Measurements from ENCODE around the gene CFL1.

The CFL1 gene

GRCh38 chr11:65861165-65861505 is 3.2 kb upstream of the CFL1 start:
- Histone ChIP-seq H3K9ac (ENCODE audit: low read length in 2 of 2) (peak overlapping the region; percentile 85 to 98), H3K9me3 (ENCODE audit: control insufficient read depth in 2 of 2, low read length in 2 of 2) (no peaks in the 10 kb centered on the region), H3K27ac (ENCODE audit: low read length) (peak overlapping the region; percentile 100), H3K4me1 (ENCODE audit: control insufficient read depth, insufficient read depth, low read length) (peaks cover 55% of the 10 kb centered on the region), H3K4me3 (ENCODE audit: low read length in 2 of 2) (peak overlapping the region; percentile 87 to 98), H3K36me3 (ENCODE audit: control insufficient read depth in 2 of 2, insufficient read depth in 2 of 2, low read length in 2 of 2) (peaks cover 25 to 40% of the 10 kb centered on the region in 2 donors), H3K27me3 (ENCODE audit: control insufficient read depth in 1 of 2, insufficient read depth in 2 of 2, low read length in 2 of 2) (no peaks in the 10 kb centered on the region)

DNA sequence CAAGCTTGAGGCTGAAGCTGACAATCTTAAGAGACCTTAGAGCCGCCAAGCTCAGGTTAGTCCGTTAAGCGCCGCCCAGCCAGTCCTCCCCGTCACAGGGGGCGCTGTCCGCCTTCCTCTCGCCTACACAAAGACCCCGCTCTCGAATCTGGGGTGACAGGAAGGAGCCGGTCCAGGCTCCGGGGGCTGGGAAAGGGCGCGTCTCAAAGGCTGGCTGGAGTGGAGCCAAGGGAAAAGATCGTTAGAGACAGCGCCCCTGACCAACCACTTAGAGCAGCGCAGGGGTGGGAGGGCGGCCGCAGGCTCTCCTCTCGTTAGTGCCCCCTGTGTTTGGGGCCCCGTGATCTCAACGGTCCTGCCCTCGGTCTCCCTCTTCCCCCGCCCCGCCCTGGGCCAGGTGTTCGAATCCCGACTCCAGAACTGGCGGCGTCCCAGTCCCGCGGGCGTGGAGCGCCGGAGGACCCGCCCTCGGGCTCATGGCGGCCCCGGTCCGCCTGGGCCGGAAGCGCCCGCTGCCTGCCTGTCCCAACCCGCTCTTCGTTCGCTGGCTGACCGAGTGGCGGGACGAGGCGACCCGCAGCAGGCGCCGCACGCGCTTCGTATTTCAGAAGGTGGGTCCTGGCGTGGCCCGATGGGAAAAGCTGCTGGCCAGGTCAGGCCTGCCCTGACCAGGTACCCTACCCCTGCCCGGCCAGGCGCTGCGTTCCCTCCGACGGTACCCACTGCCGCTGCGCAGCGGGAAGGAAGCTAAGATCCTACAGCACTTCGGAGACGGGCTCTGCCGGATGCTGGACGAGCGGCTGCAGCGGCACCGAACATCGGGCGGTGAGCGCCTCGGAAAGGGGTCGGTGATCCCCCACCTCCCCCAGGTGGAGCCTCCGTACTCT is 2.5 kb upstream of the CFL1 start, which contains the start of gene MUS81:
Gene MUS81, plus strand, starts transcription at position 156 of the 887 bp plus-strand sequence. Its CDS starts 321 bp downstream, at position 477.
- peak within 1 kb of the TSS; percentile 100 for H3K27ac ChIP-seq (ENCODE audit: low read length)
- H3K4me3 ChIP-seq (ENCODE audit: low read length in 2 of 2) = peak within 1 kb of the TSS; percentile 91 to 98
- H3K4me1 ChIP-seq (ENCODE audit: control insufficient read depth, insufficient read depth, low read length) = peaks cover 61% of the 10 kb centered on the region
- peaks cover 30 to 40% of the 10 kb centered on the region in 2 donors for H3K36me3 ChIP-seq (ENCODE audit: control insufficient read depth in 2 of 2, insufficient read depth in 2 of 2, low read length in 2 of 2)
- peak within 1 kb of the TSS; percentile 90 to 100 for H3K9ac ChIP-seq (ENCODE audit: low read length in 2 of 2)
- no peaks in the 10 kb centered on the region for H3K27me3 ChIP-seq (ENCODE audit: control insufficient read depth in 1 of 2, insufficient read depth in 2 of 2, low read length in 2 of 2)
- H3K9me3 ChIP-seq (ENCODE audit: control insufficient read depth in 2 of 2, low read length in 2 of 2) = no peaks in the 10 kb centered on the region

GRCh38 chr11:65859812-65860277 is 1.9 kb upstream of the CFL1 start:
- Histone ChIP-seq H3K9me3 (ENCODE audit: control insufficient read depth in 2 of 2, low read length in 2 of 2) (no peaks in the 10 kb centered on the region), H3K27ac (ENCODE audit: low read length) (peak overlapping the region; percentile 100), H3K4me3 (ENCODE audit: low read length in 2 of 2) (peak overlapping the region; percentile 87 to 98), H3K27me3 (ENCODE audit: control insufficient read depth in 1 of 2, insufficient read depth in 2 of 2, low read length in 2 of 2) (no peaks in the 10 kb centered on the region), H3K9ac (ENCODE audit: low read length in 2 of 2) (peak overlapping the region; percentile 85 to 98), H3K4me1 (ENCODE audit: control insufficient read depth, insufficient read depth, low read length) (peaks cover 66% of the 10 kb centered on the region), H3K36me3 (ENCODE audit: control insufficient read depth in 2 of 2, insufficient read depth in 2 of 2, low read length in 2 of 2) (peaks cover 29 to 40% of the 10 kb centered on the region in 2 donors)

DNA sequence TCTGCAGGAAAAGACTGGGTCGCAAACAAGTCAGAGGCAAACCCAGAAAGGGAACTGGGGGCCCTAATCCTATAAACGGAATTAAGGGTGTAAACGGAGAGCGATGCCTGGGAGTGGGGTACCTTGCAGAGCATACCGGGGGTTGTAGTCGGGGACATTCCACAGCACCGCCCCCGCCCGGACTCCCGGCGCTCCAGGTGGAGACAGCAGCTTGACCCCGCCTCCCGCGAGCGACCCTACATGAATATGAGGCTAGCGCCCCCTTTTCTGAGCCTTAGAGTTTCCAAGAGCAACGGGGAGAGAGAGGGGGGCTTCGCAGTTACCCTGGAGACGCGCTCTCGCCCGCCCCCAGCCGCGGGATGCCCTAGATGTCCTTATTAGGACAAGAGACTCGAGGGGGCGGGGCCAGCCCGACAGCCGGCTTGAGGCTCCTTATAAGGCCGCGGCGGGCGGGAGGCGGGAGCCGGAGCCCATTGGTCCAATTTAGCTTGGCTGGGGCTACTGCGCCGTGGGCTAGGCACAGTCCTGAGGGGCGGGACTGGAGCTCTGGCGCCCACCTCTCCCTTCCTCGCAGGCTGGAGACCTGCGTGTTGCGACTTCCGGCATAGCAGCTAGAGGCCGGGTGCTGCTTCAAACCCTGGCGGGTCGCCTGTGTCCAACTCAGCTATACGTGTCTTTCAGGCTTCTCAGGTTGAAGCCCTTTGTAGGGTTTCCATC is 1.3 kb upstream of the CFL1 start:
- peak overlapping the region; percentile 90 to 100 for H3K9ac ChIP-seq (ENCODE audit: low read length in 2 of 2)
- peak overlapping the region; percentile 91 to 98 for H3K4me3 ChIP-seq (ENCODE audit: low read length in 2 of 2)
- H3K27ac ChIP-seq (ENCODE audit: low read length) = peak overlapping the region; percentile 100
- H3K4me1 ChIP-seq (ENCODE audit: control insufficient read depth, insufficient read depth, low read length) = peaks cover 68% of the 10 kb centered on the region
- H3K9me3 ChIP-seq (ENCODE audit: control insufficient read depth in 2 of 2, low read length in 2 of 2) = no peaks in the 10 kb centered on the region
- peaks cover 31 to 39% of the 10 kb centered on the region in 2 donors for H3K36me3 ChIP-seq (ENCODE audit: control insufficient read depth in 2 of 2, insufficient read depth in 2 of 2, low read length in 2 of 2)
- H3K27me3 ChIP-seq (ENCODE audit: control insufficient read depth in 1 of 2, insufficient read depth in 2 of 2, low read length in 2 of 2) = no peaks in the 10 kb centered on the region

- H3K27ac ChIP-seq (ENCODE audit: low read length) = peak overlapping the region; percentile 100
- H3K36me3 ChIP-seq (ENCODE audit: control insufficient read depth in 2 of 2, insufficient read depth in 2 of 2, low read length in 2 of 2) = peaks cover 32 to 39% of the 10 kb centered on the region in 2 donors
- peak overlapping the region; percentile 90 to 100 for H3K9ac ChIP-seq (ENCODE audit: low read length in 2 of 2)
- H3K27me3 ChIP-seq (ENCODE audit: control insufficient read depth in 1 of 2, insufficient read depth in 2 of 2, low read length in 2 of 2) = no peaks in the 10 kb centered on the region
- peaks cover 65% of the 10 kb centered on the region for H3K4me1 ChIP-seq (ENCODE audit: control insufficient read depth, insufficient read depth, low read length)
- H3K9me3 ChIP-seq (ENCODE audit: control insufficient read depth in 2 of 2, low read length in 2 of 2) = no peaks in the 10 kb centered on the region
- peak overlapping the region; percentile 91 to 98 for H3K4me3 ChIP-seq (ENCODE audit: low read length in 2 of 2)
These were observed 704 bp upstream of the CFL1 start for GRCh38 chr11:65858681-65859087.

DNA sequence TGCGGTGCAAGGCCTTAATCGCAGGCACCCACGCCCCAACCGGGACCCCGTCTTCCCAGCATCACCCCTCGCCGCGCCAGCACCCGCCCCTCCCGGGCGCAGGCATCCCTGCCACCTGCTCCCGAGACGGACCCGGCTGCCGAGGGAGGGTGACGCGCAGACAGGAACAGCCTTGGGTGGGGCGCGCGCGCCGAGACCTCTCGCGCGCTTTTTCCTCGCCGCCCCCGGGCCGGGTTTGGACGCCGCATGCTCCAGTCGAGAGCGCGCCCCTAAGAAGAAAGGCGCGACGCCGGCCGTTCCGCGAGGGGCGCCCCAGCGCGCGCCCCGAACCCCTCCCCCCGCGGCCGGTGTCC is 504 bp downstream of the CFL1 start:
- H3K27ac ChIP-seq (ENCODE audit: low read length) = peak overlapping the region; percentile 100
- H3K4me1 ChIP-seq (ENCODE audit: control insufficient read depth, insufficient read depth, low read length) = peaks cover 61% of the 10 kb centered on the region
- peak overlapping the region; percentile 86 to 98 for H3K4me3 ChIP-seq (ENCODE audit: low read length in 2 of 2)
- peaks cover 33 to 43% of the 10 kb centered on the region in 2 donors for H3K36me3 ChIP-seq (ENCODE audit: control insufficient read depth in 2 of 2, insufficient read depth in 2 of 2, low read length in 2 of 2)
- H3K9me3 ChIP-seq (ENCODE audit: control insufficient read depth in 2 of 2, low read length in 2 of 2) = no peaks in the 10 kb centered on the region
- no peaks in the 10 kb centered on the region for H3K27me3 ChIP-seq (ENCODE audit: control insufficient read depth in 1 of 2, insufficient read depth in 2 of 2, low read length in 2 of 2)
- peak overlapping the region; percentile 80 to 89 for H3K9ac ChIP-seq (ENCODE audit: low read length in 2 of 2)

DNA sequence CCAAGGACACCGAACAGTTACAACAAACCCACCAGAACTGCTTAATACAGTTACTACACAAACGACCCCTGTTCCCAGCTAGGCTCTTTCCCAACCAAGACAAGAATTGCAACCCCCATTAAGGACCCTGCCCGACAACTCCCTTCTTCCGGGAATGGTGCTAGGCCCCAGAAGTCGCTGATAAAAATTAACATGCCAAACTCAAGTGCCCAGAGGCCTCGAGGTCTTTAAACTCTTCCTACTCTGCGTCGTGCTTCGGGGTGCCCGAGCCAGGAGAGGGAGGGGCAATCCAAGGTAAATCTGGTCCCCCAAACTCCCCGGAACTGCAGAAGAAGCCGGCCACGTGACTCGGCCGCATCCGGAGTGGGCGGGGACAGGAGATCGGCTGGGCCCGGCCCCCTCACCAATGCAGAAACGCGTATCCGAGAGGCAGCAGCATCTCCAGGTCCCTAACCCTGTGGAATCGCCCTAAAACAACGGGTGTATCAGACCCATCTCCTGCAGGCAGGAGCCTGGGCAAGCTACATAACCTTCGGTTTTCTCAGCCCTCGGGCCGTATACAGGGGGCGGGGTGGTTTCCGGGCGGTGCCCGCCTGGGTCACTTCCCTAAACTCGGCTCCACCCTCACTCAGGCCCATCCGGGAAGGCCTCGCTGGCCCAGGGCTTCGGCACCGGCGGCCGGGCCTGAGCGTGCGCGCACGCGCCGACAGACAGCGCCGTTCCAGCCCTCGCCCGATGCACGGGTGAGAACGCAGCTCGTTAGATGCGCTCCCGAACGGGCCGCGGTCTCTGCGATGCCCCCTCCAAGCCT is 1.1 kb downstream of the CFL1 start:
- Histone ChIP-seq H3K4me3 (ENCODE audit: low read length in 2 of 2) (peak overlapping the region; percentile 86 to 98), H3K4me1 (ENCODE audit: control insufficient read depth, insufficient read depth, low read length) (peaks cover 55% of the 10 kb centered on the region), H3K27ac (ENCODE audit: low read length) (peak overlapping the region; percentile 100), H3K9me3 (ENCODE audit: control insufficient read depth in 2 of 2, low read length in 2 of 2) (no peaks in the 10 kb centered on the region), H3K9ac (ENCODE audit: low read length in 2 of 2) (peak overlapping the region; percentile 80 to 89), H3K36me3 (ENCODE audit: control insufficient read depth in 2 of 2, insufficient read depth in 2 of 2, low read length in 2 of 2) (peaks cover 37 to 41% of the 10 kb centered on the region in 2 donors), H3K27me3 (ENCODE audit: control insufficient read depth in 1 of 2, insufficient read depth in 2 of 2, low read length in 2 of 2) (no peaks in the 10 kb centered on the region)

DNA sequence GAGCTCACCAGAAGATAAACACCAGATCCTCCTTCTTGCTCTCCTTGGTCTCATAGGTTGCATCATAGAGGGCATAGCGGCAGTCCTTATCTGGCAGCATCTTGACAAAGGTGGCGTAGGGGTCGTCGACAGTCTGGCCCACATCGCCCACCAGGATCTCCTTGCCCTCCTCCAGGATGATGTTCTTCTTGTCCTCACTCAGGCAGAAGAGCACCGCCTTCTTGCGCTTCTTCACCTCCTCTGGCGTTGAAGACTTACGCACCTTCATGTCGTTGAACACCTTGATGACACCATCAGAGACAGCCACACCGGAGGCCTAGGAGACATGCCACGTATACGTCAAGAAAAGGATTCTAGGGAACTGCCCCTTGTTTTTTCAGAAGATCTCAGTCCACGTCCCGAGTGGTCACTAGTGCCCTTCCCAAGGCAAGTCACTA is 2.0 kb downstream of the CFL1 start:
- Histone ChIP-seq H3K36me3 (ENCODE audit: control insufficient read depth in 2 of 2, insufficient read depth in 2 of 2, low read length in 2 of 2) (peaks cover 44 to 46% of the 10 kb centered on the region in 2 donors), H3K4me3 (ENCODE audit: low read length in 2 of 2) (peak overlapping the region; percentile 86 to 98)

DNA sequence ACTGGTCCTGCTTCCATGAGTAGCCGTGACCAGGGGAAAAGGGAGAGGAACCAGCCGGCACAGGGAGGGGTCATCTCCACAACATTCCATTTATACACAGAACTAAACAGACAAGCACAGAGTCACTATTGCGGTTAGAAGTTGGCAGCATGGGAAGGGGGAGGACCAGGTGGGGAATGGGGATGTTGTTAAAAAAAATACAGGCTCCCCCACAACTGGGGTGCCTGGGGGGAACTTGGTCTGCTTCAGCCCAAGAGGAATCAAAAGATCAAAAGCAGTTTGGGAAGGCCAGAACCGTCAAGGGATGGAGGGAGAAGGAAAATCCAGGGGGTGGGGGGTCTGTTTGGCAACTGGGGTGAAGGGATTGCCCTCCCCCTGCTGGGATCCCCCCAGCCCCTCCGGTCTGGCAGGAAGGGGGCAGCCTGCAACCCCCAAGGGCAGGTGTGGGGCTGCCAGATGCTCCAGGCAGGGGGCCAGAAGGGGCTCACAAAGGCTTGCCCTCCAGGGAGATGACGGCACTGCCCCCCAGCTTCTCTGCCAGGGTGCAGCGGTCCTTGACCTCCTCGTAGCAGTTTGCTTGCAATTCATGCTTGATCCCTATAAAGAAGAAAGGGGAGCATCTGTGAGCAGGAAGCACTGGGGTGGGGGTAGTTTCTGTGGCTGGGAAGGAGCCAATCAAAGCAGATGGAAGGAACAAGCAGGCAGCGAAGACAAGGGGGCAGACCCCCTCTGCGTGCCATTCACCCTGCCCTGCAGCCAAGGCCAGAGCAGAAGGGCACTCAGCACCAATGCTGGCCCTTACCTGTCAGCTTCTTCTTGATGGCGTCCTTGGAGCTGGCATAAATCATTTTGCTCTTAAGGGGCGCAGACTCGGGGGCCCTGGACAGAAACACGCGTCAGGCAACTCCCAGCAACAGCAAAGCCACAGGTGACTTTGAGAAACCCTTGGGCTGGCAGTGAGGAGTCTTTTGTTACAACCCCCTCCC is 2.8 kb downstream of the CFL1 start:
- H3K27me3 ChIP-seq (ENCODE audit: control insufficient read depth in 1 of 2, insufficient read depth in 2 of 2, low read length in 2 of 2) = no peaks in the 10 kb centered on the region
- H3K9me3 ChIP-seq (ENCODE audit: control insufficient read depth in 2 of 2, low read length in 2 of 2) = peaks cover 0 to 7% of the 10 kb centered on the region in 2 donors
- no peak overlapping the region for H3K27ac ChIP-seq (ENCODE audit: low read length)
- H3K4me3 ChIP-seq (ENCODE audit: low read length in 2 of 2) = no peak overlapping the region
- H3K36me3 ChIP-seq (ENCODE audit: control insufficient read depth in 2 of 2, insufficient read depth in 2 of 2, low read length in 2 of 2) = peaks cover 44 to 49% of the 10 kb centered on the region in 2 donors
- no peak overlapping the region for H3K9ac ChIP-seq (ENCODE audit: low read length in 2 of 2)
- peaks cover 43% of the 10 kb centered on the region for H3K4me1 ChIP-seq (ENCODE audit: control insufficient read depth, insufficient read depth, low read length)

More for the DNA sequence above, 2.0 kb downstream of the CFL1 start:
- peak overlapping the region; percentile 100 for H3K27ac ChIP-seq (ENCODE audit: low read length)
- H3K9ac ChIP-seq (ENCODE audit: low read length in 2 of 2) = no peak overlapping the region
- H3K4me1 ChIP-seq (ENCODE audit: control insufficient read depth, insufficient read depth, low read length) = peaks cover 45% of the 10 kb centered on the region
- H3K9me3 ChIP-seq (ENCODE audit: control insufficient read depth in 2 of 2, low read length in 2 of 2) = peaks cover 0 to 5% of the 10 kb centered on the region in 2 donors
- no peaks in the 10 kb centered on the region for H3K27me3 ChIP-seq (ENCODE audit: control insufficient read depth in 1 of 2, insufficient read depth in 2 of 2, low read length in 2 of 2)
